Adrenal gland (tissue), 12 donors: ENCODE results near the gene CUX1. TPM values are rescaled to one million over a fixed set of nuclear protein-coding genes. Genes with fewer than 3 reads are reported as not detected.
A peak's percentile ranks its signal among the peaks of the same experiment; 100 is the strongest.
"Not testable (repeated sequence)": the region's sequence is repeated elsewhere in the genome, so short reads cannot be mapped to it uniquely, and the experiment has no call there.

ENCODE experiments used
- DNase-seq, 7 donors: peaks; one replicate each; pipeline ENCODE4 v3.0.0-alpha.2; 2019 to 2020
- H3K27ac ChIP-seq, 5 donors: fragments of 200-600 bp; sonication (generic) in 4 of 5; 1 replicate in 3 of 5; 2 replicates in 2 of 5; pipeline versions ENCODE4 v1.5.1 to v1.8.0; 2016 to 2020; ENCODE audit warnings: mild to moderate bottlenecking in 1 of 5
- H3K27me3 ChIP-seq: fragments of 200-600 bp; 2 replicates; pipeline ENCODE4 v1.8.0; 2021
- H3K36me3 ChIP-seq, 2 donors: fragments of 200-600 bp; replicated peaks in 1 of 2; 1 replicate in 1 of 2; 2 replicates in 1 of 2; pipeline versions ENCODE4 v1.5.1 to v1.8.0; 2018 to 2022
- H3K4me1 ChIP-seq, 2 donors: fragments of 200-600 bp; replicated peaks in 1 of 2; 1 replicate in 1 of 2; 2 replicates in 1 of 2; pipeline versions ENCODE4 v1.5.1 to v1.8.0; 2018 to 2021
- H3K4me3 ChIP-seq, 4 donors: fragments of 200-600 bp; sonication (generic) in 3 of 4; one replicate each; pipeline ENCODE4 v1.5.1; 2016 to 2018
- H3K9me3 ChIP-seq, 3 donors: fragments of 200-600 bp; sonication (generic) in 1 of 3; replicated peaks in 1 of 3; 1 replicate in 2 of 3; 2 replicates in 1 of 3; pipeline versions ENCODE4 v1.5.1 to v1.8.0; 2016 to 2021
- CTCF ChIP-seq, 6 experiments: fragments of 450-650 bp in 4 of 6; fragments of 200-600 bp in 2 of 6; sonication (generic) in 1 of 6; IDR thresholded peaks; 1 replicate in 5 of 6; 2 replicates in 1 of 6; pipeline versions ENCODE4 v1.5.1 to v1.8.0; 2016 to 2021; ENCODE audit warnings: antibody characterized with exemption in 6 of 6, mild to moderate bottlenecking in 2 of 6, moderate library complexity in 1 of 6
- POLR2A ChIP-seq, 2 donors: fragments of 450-650 bp; IDR thresholded peaks; one replicate each; pipeline ENCODE4 v1.6.1; 2017; ENCODE audit warnings: antibody characterized with exemption in 2 of 2, mild to moderate bottlenecking in 2 of 2, moderate library complexity in 1 of 2
- WGBS, 4 donors: extraction: QIAGEN DNeasy Blood & Tissue Kit in 2 of 4; methylation state at CpG; one replicate each; pipeline versions ENCODE4 v1.1.5 to v1.1.7; 2013 to 2017; 5-methylcytosine and 5-hydroxymethylcytosine counted together
- intact Hi-C, 2 donors: fragments of 100-400 bp; cut with DNase I; formaldehyde crosslinking; loops; one replicate each; pipeline versions ENCODE4 v1.14.1 to v1.15.0; 2022 to 2023
- polyA plus RNA-seq, 3 donors: library from polyadenylated mRNA; stranded (reverse); fragments of 200-250 nt in 2 of 3; fragments of 350-450 nt in 1 of 3; fragmentation: Illumina TruSeq in 1 of 3; extraction: RNeasy Lipid Tissue Mini Kit (QIAGEN cat#74804) in 1 of 3; gene quantifications; one replicate each; pipeline ENCODE4 v1.2.3, GENCODE V29; 2013 to 2014
- total RNA-seq, 9 donors: library from RNA; depleted of rRNA in 4 of 9; stranded (reverse); fragments of >200 nt in 4 of 9; fragments of 120-200 nt in 1 of 9; fragmentation: NEBNext Ultra II Directional in 1 of 9; extraction: Animal tissue kit (Norgen Biotek cat#: 25700) in 1 of 9; gene quantifications; one replicate each; pipeline versions ENCODE4 v1.1.0 to v1.2.4, GENCODE V29; 2013 to 2023
- donor health status: healthy with polysubstance abuse.
- donor health status: Bipolar disorder and iron deficiency.
- donor health status: DM: yes; HTN: yes; CAD: no.
- donor health status: DM: no; HTN: no; CAD: no.
- donor health status: DM: no; HTN: no; CAD: no.
- donor health status: DM: yes; HTN: yes; CAD: no.

Gene CUX1
- total and polyA plus RNA-seq, 12 donors, result 17.2 to 72.6 (median 58.3) TPM

- H3K9me3 ChIP-seq, result no peaks in the 10 kb centered on the region
- WGBS, 4 donors, result 83 to 89% (median 88%) methylated on average over 6 of the region's 6 CpGs
- intact Hi-C loops, result no loop called here
- H3K4me3 ChIP-seq, result no peak overlapping the region
- H3K36me3 ChIP-seq, result no peaks in the 10 kb centered on the region
- no peaks in the 10 kb centered on the region for H3K4me1 ChIP-seq
- H3K27me3 ChIP-seq, result no peaks in the 10 kb centered on the region
- H3K27ac ChIP-seq, result peak overlapping the region in 2 of 5 donors; percentile 38
- TF ChIP-seq POLR2A (IDR thresholded peaks at IDR 0.05) (no peak), CTCF (IDR thresholded peaks at IDR 0.05) (no peak)
- DNase-seq, result no peak
Measured at GRCh38 chr7:101927389-101927788, 110.0 kb downstream of the CUX1 start.

- H3K36me3 ChIP-seq, result no peaks in the 10 kb centered on the region
- intact Hi-C loops, result no loop called here
- H3K27ac ChIP-seq, result peak overlapping the region in 2 of 5 donors; percentile 38
- WGBS, 4 donors, result 53 to 72% (median 56%) methylated on average over 16 of the region's 16 CpGs
- TF ChIP-seq CTCF (IDR thresholded peaks at IDR 0.05) (no peak), POLR2A (IDR thresholded peaks at IDR 0.05) (no peak)
- H3K4me3 ChIP-seq, result no peak overlapping the region
- H3K4me1 ChIP-seq, result no peaks in the 10 kb centered on the region
- no peaks in the 10 kb centered on the region for H3K9me3 ChIP-seq
- H3K27me3 ChIP-seq, result no peaks in the 10 kb centered on the region
- peak in 4 of 7 donors; percentile 37 to 82 (median 62) for DNase-seq
Measured at GRCh38 chr7:101927802-101928201, 110.4 kb downstream of the CUX1 start.

GRCh38 chr7:101929256-101929655 is 111.8 kb downstream of the CUX1 start:
- TF ChIP-seq CTCF (IDR thresholded peaks at IDR 0.05) (no peak), POLR2A (IDR thresholded peaks at IDR 0.05) (no peak)
- DNase-seq, result no peak
- Histone ChIP-seq H3K9me3 (no peaks in the 10 kb centered on the region), H3K4me1 (peaks cover 0 to 3% of the 10 kb centered on the region in 2 donors), H3K36me3 (no peaks in the 10 kb centered on the region), H3K27me3 (no peaks in the 10 kb centered on the region), H3K27ac (no peak overlapping the region), H3K4me3 (no peak overlapping the region)
- intact Hi-C loops, result no loop called here
- WGBS, 4 donors, result 93 to 97% (median 93%) methylated on average over 4 of the region's 4 CpGs

GRCh38 chr7:101929911-101930310 is 112.5 kb downstream of the CUX1 start:
- DNase-seq, H3K4me1 ChIP-seq, H3K4me3 ChIP-seq, H3K36me3 ChIP-seq, H3K27ac ChIP-seq, H3K9me3 ChIP-seq, intact Hi-C loops, H3K27me3 ChIP-seq: not testable (repeated sequence)
- 96 to 98% (median 97%) methylated on average over 6 of the region's 6 CpGs for WGBS, 4 donors

- DNase-seq, result no peak
- TF ChIP-seq CTCF (IDR thresholded peaks at IDR 0.05), result no peak
- no peak for TF ChIP-seq POLR2A (IDR thresholded peaks at IDR 0.05)
- intact Hi-C loops, result no loop called here
- Histone ChIP-seq H3K4me3 (no peak overlapping the region), H3K36me3 (no peaks in the 10 kb centered on the region), H3K27me3 (no peaks in the 10 kb centered on the region), H3K27ac (no peak overlapping the region), H3K4me1 (peaks cover 8 to 24% of the 10 kb centered on the region in 2 donors), H3K9me3 (no peaks in the 10 kb centered on the region)
- 83 to 88% (median 86%) methylated on average over 14 of the region's 14 CpGs for WGBS, 4 donors
Measured at GRCh38 chr7:101932083-101932482, 114.7 kb downstream of the CUX1 start.
